Mesodermal cell (in vitro differentiated cells): ENCODE results near the gene APPBP2.
"Not testable (repeated sequence)": the region's sequence is repeated elsewhere in the genome, so short reads cannot be mapped to it uniquely, and the experiment has no call there.

ENCODE experiments used
- H3K27ac ChIP-seq: 2 replicates; pipeline ENCODE4 v1.7.0; 2013; ENCODE audit warnings: mild to moderate bottlenecking, low read depth, low read length, moderate library complexity; ENCODE audit not compliant: severe bottlenecking
- H3K36me3 ChIP-seq: 2 replicates; pipeline ENCODE4 v1.7.1; 2013; ENCODE audit warnings: mild to moderate bottlenecking, low read length, moderate library complexity; ENCODE audit not compliant: control insufficient read depth, insufficient read depth
- H3K4me1 ChIP-seq: one replicate; pipeline ENCODE4 v1.7.1; 2013; ENCODE audit warnings: mild to moderate bottlenecking, low read length; ENCODE audit not compliant: insufficient read depth, control insufficient read depth, poor library complexity, severe bottlenecking
- H3K4me3 ChIP-seq: 2 replicates; pipeline ENCODE4 v1.7.0; 2013; ENCODE audit warnings: low read length, control low read depth, mild to moderate bottlenecking; ENCODE audit not compliant: insufficient read depth, poor library complexity, severe bottlenecking; ENCODE audit errors: extremely low read depth
- H3K9me3 ChIP-seq: 2 replicates; pipeline ENCODE4 v1.7.1; 2013; ENCODE audit warnings: mild to moderate bottlenecking, low read length, moderate library complexity; ENCODE audit not compliant: control insufficient read depth
- WGBS, 2 experiments: methylation state at CpG; one replicate each; pipeline ENCODE4 v1.1.5; 2013; ENCODE audit warnings: missing lambda C conversion rate in 2 of 2; ENCODE audit not compliant: insufficient coverage in 2 of 2; 5-methylcytosine and 5-hydroxymethylcytosine counted together

The APPBP2 gene

GRCh38 chr17:60496041-60496440 is 30.0 kb downstream of the APPBP2 start:
- H3K36me3 ChIP-seq, result peaks cover 85% of the 10 kb centered on the region
- no peaks in the 10 kb centered on the region for H3K4me1 ChIP-seq
- H3K27ac ChIP-seq, result no peak overlapping the region
- H3K4me3 ChIP-seq, result no peak overlapping the region
- H3K9me3 ChIP-seq, result peaks cover 27% of the 10 kb centered on the region

- no peaks in the 10 kb centered on the region for H3K4me1 ChIP-seq
- H3K36me3 ChIP-seq, result peaks cover 90% of the 10 kb centered on the region
- H3K9me3 ChIP-seq, result peaks cover 35% of the 10 kb centered on the region
- no peak overlapping the region for H3K27ac ChIP-seq
- WGBS, 2 experiments, result 100% methylated on average over 2 of the region's 2 CpGs; no CpG with 5 or more reads in 1 of the 2 experiments
- H3K4me3 ChIP-seq, result no peak overlapping the region
Observed at GRCh38 chr17:60495260-60495659, 30.8 kb downstream of the APPBP2 start.

- Histone ChIP-seq H3K9me3 (peaks cover 44% of the 10 kb centered on the region), H3K4me3 (no peak overlapping the region), H3K27ac (no peak overlapping the region), H3K36me3 (peaks cover 90% of the 10 kb centered on the region), H3K4me1 (no peaks in the 10 kb centered on the region)
- WGBS, 2 experiments, result 90 to 100% methylated on average over 1 to 2 of the region's 3 CpGs
Observed at GRCh38 chr17:60493847-60494321, 32.2 kb downstream of the APPBP2 start.

- Histone ChIP-seq H3K4me1 (no peaks in the 10 kb centered on the region), H3K4me3 (no peak overlapping the region), H3K9me3 (peaks cover 55% of the 10 kb centered on the region), H3K27ac (no peak overlapping the region), H3K36me3 (peaks cover 98% of the 10 kb centered on the region)
- 92 to 100% methylated on average over 3 of the region's 3 CpGs for WGBS, 2 experiments
Observed at GRCh38 chr17:60491771-60492170, 34.3 kb downstream of the APPBP2 start.

- WGBS, 2 experiments, result 100% methylated on average over 1 of the region's 2 CpGs; no CpG with 5 or more reads in 1 of the 2 experiments
- not testable (repeated sequence) for H3K4me3 ChIP-seq, H3K27ac ChIP-seq, H3K4me1 ChIP-seq
- peaks cover 90% of the 10 kb centered on the region for H3K36me3 ChIP-seq
- peaks cover 54% of the 10 kb centered on the region for H3K9me3 ChIP-seq
Observed at GRCh38 chr17:60490594-60490993, 35.4 kb downstream of the APPBP2 start.

- Histone ChIP-seq H3K4me3 (no peak overlapping the region), H3K36me3 (peaks cover 25% of the 10 kb centered on the region), H3K9me3 (peaks cover 13% of the 10 kb centered on the region), H3K4me1 (no peaks in the 10 kb centered on the region), H3K27ac (no peak overlapping the region)
- WGBS, 2 experiments, result 100% methylated on average over 4 of the region's 4 CpGs; no CpG with 5 or more reads in 1 of the 2 experiments
Observed at GRCh38 chr17:60481604-60482003, 44.4 kb downstream of the APPBP2 start.

GRCh38 chr17:60473788-60474187 is 52.3 kb downstream of the APPBP2 start:
- no peak overlapping the region for H3K4me3 ChIP-seq
- no peaks in the 10 kb centered on the region for H3K4me1 ChIP-seq
- H3K27ac ChIP-seq, result no peak overlapping the region
- peaks cover 4% of the 10 kb centered on the region for H3K9me3 ChIP-seq
- H3K36me3 ChIP-seq, result peaks cover 54% of the 10 kb centered on the region

DNA sequence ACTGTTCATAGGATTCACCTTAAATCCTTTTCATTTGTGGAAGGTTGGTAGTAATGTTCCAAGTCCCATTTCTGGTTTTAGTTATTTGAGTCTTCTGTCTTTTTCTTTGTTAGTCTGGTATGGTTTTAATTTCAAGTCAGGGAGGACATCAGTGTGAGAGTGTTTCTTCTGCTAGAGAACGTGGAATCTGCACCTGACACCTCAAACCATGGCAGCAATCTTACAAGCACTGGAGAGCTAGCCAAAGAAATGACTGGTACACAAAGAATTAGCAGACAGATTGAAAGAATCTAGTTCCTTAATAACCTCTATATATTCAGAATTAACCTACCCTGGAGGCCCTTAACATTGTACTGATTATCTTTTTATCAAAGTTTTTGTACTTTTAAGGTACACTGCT is 53.6 kb downstream of the APPBP2 start:
- 100% methylated on average over 1 of the region's 1 CpG; no CpG with 5 or more reads in 1 of the 2 experiments for WGBS, 2 experiments
- Histone ChIP-seq H3K9me3 (peaks cover 4% of the 10 kb centered on the region), H3K4me3 (no peak overlapping the region), H3K36me3 (peaks cover 60% of the 10 kb centered on the region), H3K27ac (no peak overlapping the region), H3K4me1 (no peaks in the 10 kb centered on the region)

- Histone ChIP-seq H3K9me3 (peaks cover 4% of the 10 kb centered on the region), H3K36me3 (peaks cover 56% of the 10 kb centered on the region), H3K27ac (no peak overlapping the region), H3K4me3 (no peak overlapping the region), H3K4me1 (no peaks in the 10 kb centered on the region)
- 85 to 100% methylated on average over 2 of the region's 4 CpGs for WGBS, 2 experiments
Observed at GRCh38 chr17:60471451-60471850, 54.6 kb downstream of the APPBP2 start.

DNA sequence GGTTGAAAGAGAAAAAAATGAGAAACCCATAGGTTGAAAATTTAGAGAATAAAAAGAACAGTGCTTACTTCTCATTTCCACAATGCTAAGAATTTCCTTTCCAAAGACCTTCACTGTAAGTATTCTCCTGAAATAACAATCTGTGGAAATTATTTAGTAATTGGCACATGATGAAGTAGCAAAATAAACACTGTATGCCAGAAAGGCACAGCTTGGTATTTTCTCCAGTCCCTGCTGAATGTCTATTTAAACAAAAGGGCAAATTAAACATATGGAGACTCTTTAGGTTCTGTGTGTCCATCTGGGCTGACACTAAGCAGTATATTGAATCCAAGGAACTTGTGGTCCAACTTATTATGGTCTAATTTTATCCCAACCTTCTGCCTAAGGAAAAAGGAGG is 57.7 kb downstream of the APPBP2 start:
- Histone ChIP-seq H3K4me1 (no peaks in the 10 kb centered on the region), H3K9me3 (peaks cover 4% of the 10 kb centered on the region), H3K36me3 (peaks cover 72% of the 10 kb centered on the region), H3K4me3 (no peak overlapping the region), H3K27ac (no peak overlapping the region)

DNA sequence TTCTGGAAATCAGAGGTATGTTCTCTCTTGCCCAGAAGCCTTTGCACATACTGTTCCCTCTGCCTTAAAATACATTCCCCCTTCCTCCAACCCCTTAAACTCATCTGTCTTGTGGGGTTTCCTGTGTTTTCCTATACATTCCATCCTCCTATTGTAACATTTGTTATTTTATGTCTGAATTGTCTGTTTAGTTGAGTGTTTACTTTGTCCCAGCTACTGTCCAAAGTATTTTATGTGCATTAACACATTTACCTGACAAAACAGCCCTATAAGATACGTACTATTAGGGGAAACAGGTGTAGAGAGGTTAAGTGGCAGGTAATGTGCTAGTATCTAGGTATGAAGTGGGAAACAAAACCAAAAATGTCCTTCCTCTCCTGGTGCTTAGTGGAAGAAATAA is 61.7 kb downstream of the APPBP2 start:
- Histone ChIP-seq H3K36me3 (peaks cover 78% of the 10 kb centered on the region), H3K4me3 (no peak overlapping the region), H3K4me1 (no peaks in the 10 kb centered on the region), H3K9me3 (no peaks in the 10 kb centered on the region), H3K27ac (no peak overlapping the region)
- no CpG with 5 or more reads among the region's 1 CpG for WGBS, 2 experiments
